ENCODE data around the gene YY1.

DNA sequence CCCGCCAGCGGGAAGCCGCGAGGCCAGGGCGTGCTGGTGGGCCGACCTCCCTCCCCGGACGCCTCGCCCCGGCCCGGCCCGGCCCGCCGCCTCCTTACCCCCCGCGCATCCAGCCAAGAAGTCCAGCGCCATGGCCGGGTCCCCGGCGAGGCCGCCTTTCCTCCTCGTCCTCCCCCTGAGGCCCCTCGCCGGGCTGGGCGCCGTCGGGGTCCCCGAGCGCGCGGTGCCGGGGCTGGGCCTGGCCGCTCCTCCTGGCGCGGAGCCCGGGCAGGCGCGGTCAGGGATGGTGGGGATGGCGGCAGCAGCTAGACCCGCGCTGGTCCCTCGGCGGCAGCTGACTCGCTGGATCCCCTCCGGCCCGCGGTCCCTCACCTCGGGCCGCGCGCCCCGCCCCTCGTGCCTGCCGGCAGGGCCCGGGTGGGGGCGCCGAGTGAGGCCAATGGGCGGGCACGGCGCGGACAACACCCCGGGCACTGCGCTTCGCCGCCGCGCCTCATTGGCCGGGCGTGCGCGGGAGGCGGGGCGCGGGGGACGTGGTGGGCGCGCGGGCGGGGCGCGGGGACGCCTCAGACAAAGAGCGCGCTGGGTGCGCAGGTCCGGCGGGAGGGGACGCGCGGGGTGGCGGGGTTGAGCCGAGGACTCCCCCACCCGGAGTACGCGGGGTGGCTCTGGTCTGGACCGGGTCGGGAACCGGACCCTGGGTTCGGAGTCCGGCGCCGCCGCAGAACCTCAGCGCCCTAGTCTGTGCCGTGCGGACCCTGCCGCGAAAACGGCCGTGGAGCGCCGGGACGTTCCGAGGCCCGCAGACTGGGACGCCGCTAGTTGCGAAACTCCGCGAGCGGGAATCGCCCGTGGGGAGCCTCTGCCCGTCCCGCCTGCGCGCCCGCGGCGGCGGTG is 67.4 kb downstream of the YY1 start, which contains the start of gene SLC25A29:
- TF ChIP-seq ZNF549 (tag by site-specific recombination; IDR thresholded peaks at IDR 0.05) (no peak), ZFP69B (tag by site-specific recombination; IDR thresholded peaks at IDR 0.05) (peak; percentile 52; the same call in 1 of the 2 replicates), ZFP41 (tag by site-specific recombination; IDR thresholded peaks at IDR 0.05; ENCODE audit: borderline replicate concordance) (no peak), ZNF214 (tag by site-specific recombination; IDR thresholded peaks at IDR 0.05; ENCODE audit: borderline replicate concordance) (no peak), ZNF37A (tag by site-specific recombination; IDR thresholded peaks at IDR 0.05) (no peak), KLF10 (tag by site-specific recombination; IDR thresholded peaks at IDR 0.05) (peak; percentile 95)
- TF ChIP-seq, protein P1, sequence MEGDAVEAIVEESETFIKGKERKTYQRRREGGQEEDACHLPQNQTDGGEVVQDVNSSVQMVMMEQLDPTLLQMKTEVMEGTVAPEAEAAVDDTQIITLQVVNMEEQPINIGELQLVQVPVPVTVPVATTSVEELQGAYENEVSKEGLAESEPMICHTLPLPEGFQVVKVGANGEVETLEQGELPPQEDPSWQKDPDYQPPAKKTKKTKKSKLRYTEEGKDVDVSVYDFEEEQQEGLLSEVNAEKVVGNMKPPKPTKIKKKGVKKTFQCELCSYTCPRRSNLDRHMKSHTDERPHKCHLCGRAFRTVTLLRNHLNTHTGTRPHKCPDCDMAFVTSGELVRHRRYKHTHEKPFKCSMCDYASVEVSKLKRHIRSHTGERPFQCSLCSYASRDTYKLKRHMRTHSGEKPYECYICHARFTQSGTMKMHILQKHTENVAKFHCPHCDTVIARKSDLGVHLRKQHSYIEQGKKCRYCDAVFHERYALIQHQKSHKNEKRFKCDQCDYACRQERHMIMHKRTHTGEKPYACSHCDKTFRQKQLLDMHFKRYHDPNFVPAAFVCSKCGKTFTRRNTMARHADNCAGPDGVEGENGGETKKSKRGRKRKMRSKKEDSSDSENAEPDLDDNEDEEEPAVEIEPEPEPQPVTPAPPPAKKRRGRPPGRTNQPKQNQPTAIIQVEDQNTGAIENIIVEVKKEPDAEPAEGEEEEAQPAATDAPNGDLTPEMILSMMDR (tag by site-specific recombination; IDR thresholded peaks at IDR 0.05): 0 out of 2 replicates have a peak, but pooled peaks have one; percentile 14
- TF ChIP-seq, protein P2, sequence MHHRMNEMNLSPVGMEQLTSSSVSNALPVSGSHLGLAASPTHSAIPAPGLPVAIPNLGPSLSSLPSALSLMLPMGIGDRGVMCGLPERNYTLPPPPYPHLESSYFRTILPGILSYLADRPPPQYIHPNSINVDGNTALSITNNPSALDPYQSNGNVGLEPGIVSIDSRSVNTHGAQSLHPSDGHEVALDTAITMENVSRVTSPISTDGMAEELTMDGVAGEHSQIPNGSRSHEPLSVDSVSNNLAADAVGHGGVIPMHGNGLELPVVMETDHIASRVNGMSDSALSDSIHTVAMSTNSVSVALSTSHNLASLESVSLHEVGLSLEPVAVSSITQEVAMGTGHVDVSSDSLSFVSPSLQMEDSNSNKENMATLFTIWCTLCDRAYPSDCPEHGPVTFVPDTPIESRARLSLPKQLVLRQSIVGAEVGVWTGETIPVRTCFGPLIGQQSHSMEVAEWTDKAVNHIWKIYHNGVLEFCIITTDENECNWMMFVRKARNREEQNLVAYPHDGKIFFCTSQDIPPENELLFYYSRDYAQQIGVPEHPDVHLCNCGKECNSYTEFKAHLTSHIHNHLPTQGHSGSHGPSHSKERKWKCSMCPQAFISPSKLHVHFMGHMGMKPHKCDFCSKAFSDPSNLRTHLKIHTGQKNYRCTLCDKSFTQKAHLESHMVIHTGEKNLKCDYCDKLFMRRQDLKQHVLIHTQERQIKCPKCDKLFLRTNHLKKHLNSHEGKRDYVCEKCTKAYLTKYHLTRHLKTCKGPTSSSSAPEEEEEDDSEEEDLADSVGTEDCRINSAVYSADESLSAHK (tag by site-specific recombination; IDR thresholded peaks at IDR 0.05): no peak
- TF ChIP-seq, protein P3, sequence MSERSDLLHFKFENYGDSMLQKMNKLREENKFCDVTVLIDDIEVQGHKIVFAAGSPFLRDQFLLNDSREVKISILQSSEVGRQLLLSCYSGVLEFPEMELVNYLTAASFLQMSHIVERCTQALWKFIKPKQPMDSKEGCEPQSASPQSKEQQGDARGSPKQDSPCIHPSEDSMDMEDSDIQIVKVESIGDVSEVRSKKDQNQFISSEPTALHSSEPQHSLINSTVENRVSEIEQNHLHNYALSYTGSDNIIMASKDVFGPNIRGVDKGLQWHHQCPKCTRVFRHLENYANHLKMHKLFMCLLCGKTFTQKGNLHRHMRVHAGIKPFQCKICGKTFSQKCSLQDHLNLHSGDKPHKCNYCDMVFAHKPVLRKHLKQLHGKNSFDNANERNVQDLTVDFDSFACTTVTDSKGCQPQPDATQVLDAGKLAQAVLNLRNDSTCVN (tag by site-specific recombination; optimal IDR thresholded peaks at IDR 0.05): peak; percentile 87

Measured in HEK293 (cell line).